ENCODE measurements around the gene ARAP2.

ARAP2 gene

DNA sequence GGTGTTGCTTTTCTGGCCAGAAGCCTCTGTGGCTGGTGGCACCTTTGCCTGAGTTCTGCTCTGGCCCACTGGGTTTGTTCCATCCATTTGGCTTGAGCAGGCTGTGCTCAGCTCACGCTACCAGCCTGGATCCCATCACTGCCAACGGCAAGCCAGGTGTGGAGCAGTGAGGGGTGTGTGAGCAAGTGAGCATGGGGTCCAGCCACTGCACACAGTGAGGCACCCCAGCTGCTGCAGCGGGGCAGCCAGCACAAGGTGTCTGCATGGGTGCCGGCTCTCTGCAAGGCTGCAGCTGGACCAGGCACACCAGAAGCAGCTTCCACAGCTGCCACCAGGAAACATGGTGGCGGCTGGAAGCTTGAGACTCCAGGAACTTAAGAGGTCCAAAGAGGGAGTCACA is 46.8 kb downstream of the ARAP2 start:
- no peaks in the 10 kb centered on the region for H3F3A ChIP-seq (ENCODE audit: control insufficient read depth, insufficient read depth)
- H3K4me1 ChIP-seq (ENCODE audit: control insufficient read depth, low read length): no peaks in the 10 kb centered on the region
- H3K4me3 ChIP-seq (ENCODE audit: low read length): no peak overlapping the region
- H3K9me3 ChIP-seq (ENCODE audit: control insufficient read depth, insufficient read depth, low read length): no peaks in the 10 kb centered on the region
- TF ChIP-seq CTCF (IDR thresholded peaks at IDR 0.05; ENCODE audit: low read depth, low read length, poor library complexity, severe bottlenecking): no peak
- no peak for TF ChIP-seq EZH2phosphoT487 (IDR thresholded peaks at IDR 0.05; ENCODE audit: borderline replicate concordance, low read length)
- no peaks in the 10 kb centered on the region for H3K27me3 ChIP-seq (ENCODE audit: control insufficient read depth, low read length)
- no peaks in the 10 kb centered on the region for H3K36me3 ChIP-seq (ENCODE audit: control insufficient read depth, low read length)
- no peak overlapping the region for H3K27ac ChIP-seq (ENCODE audit: low read depth, low read length)
- no peak overlapping the region for H3K4me2 ChIP-seq (ENCODE audit: low read length)
- no peaks in the 10 kb centered on the region for H3K79me2 ChIP-seq (ENCODE audit: control insufficient read depth, low read length)
- no peaks in the 10 kb centered on the region for H3K9me2 ChIP-seq (replicated peaks; ENCODE audit: control insufficient read depth, low read length)
- H4K20me1 ChIP-seq (ENCODE audit: control insufficient read depth, insufficient read depth, low read depth, low read length): no peaks in the 10 kb centered on the region

GRCh38 chr4:36196145-36196913 is 48.0 kb downstream of the ARAP2 start:
- Histone ChIP-seq H3K79me2 (ENCODE audit: control insufficient read depth, low read length) (no peaks in the 10 kb centered on the region), H3K4me2 (ENCODE audit: low read length) (no peak overlapping the region), H3F3A (ENCODE audit: control insufficient read depth, insufficient read depth) (no peaks in the 10 kb centered on the region), H3K4me1 (ENCODE audit: control insufficient read depth, low read length) (no peaks in the 10 kb centered on the region), H3K9me3 (ENCODE audit: control insufficient read depth, insufficient read depth, low read length) (no peaks in the 10 kb centered on the region), H3K27me3 (ENCODE audit: control insufficient read depth, low read length) (no peaks in the 10 kb centered on the region), H3K36me3 (ENCODE audit: control insufficient read depth, low read length) (no peaks in the 10 kb centered on the region), H3K4me3 (ENCODE audit: low read length) (no peak overlapping the region), H3K27ac (ENCODE audit: low read depth, low read length) (no peak overlapping the region), H3K9me2 (replicated peaks; ENCODE audit: control insufficient read depth, low read length) (no peaks in the 10 kb centered on the region), H4K20me1 (ENCODE audit: control insufficient read depth, insufficient read depth, low read depth, low read length) (no peaks in the 10 kb centered on the region)
- TF ChIP-seq EZH2phosphoT487 (IDR thresholded peaks at IDR 0.05; ENCODE audit: borderline replicate concordance, low read length): no peak
- TF ChIP-seq CTCF (IDR thresholded peaks at IDR 0.05; ENCODE audit: low read depth, low read length, poor library complexity, severe bottlenecking): no peak

DNA sequence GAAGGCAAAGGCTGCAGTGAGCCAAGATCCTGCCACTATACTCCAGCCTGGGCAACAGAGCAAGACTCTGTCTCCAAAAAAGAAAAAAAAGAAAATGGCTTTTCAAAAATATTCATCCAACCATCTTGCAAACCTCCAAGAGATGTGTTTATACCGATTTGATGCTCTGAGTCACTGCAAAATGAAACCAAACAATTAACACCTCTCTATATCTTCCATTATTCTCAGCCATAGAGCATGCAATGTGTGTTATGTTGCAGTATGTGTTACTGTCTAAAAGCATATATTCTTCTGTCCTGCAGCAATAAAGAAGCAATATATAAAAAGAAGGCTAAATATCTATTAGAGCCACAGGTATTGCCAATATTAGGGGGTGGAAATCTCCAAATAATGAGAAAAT is 51.4 kb downstream of the ARAP2 start:
- TF ChIP-seq CTCF (IDR thresholded peaks at IDR 0.05; ENCODE audit: low read depth, low read length, poor library complexity, severe bottlenecking) (no peak), EZH2phosphoT487 (IDR thresholded peaks at IDR 0.05; ENCODE audit: borderline replicate concordance, low read length) (no peak)
- Histone ChIP-seq H3K9me3 (ENCODE audit: control insufficient read depth, insufficient read depth, low read length) (no peaks in the 10 kb centered on the region), H3F3A (ENCODE audit: control insufficient read depth, insufficient read depth) (no peaks in the 10 kb centered on the region), H3K79me2 (ENCODE audit: control insufficient read depth, low read length) (no peaks in the 10 kb centered on the region), H3K4me1 (ENCODE audit: control insufficient read depth, low read length) (no peaks in the 10 kb centered on the region), H4K20me1 (ENCODE audit: control insufficient read depth, insufficient read depth, low read depth, low read length) (no peaks in the 10 kb centered on the region), H3K4me2 (ENCODE audit: low read length) (no peak overlapping the region), H3K27me3 (ENCODE audit: control insufficient read depth, low read length) (no peaks in the 10 kb centered on the region), H3K9me2 (replicated peaks; ENCODE audit: control insufficient read depth, low read length) (no peaks in the 10 kb centered on the region), H3K36me3 (ENCODE audit: control insufficient read depth, low read length) (no peaks in the 10 kb centered on the region), H3K4me3 (ENCODE audit: low read length) (no peak overlapping the region), H3K27ac (ENCODE audit: low read depth, low read length) (no peak overlapping the region)
